HCT116 (cell line): ENCODE data around the gene SEMA4C. TPM values are rescaled to one million over a fixed set of nuclear protein-coding genes. Genes with fewer than 3 reads are reported as not detected.

Experiments used
- ATAC-seq: fragments of 200-7000 bp; cut with Tn5 transposase; 2 replicates; pipeline ENCODE4 v1.9.1; 2020; ENCODE audit warnings: mild to moderate bottlenecking, moderate library complexity
- BruUV-seq: library from RNA; stranded (reverse); fragments of 400-500 nt; replicated peaks from 2 replicates; lab custom pipeline; 2021; lab: Mats Ljungman, UMichigan
- CTCF ChIA-PET: fragments of 300-600 bp; sonication (Branson Sonifier 250); formaldehyde crosslinking; loops from one replicate; lab custom pipeline; 2021; ENCODE audit warnings: antibody characterized with exemption; lab: Charles Lee
- POLR2A ChIA-PET: fragments of 300-600, 350-600 bp; sonication (Branson Sonifier 250); formaldehyde crosslinking; loops from one replicate; lab custom pipeline; 2021; ENCODE audit warnings: antibody characterized with exemption; lab: Charles Lee
- RAD21 ChIA-PET, 2 experiments: fragments of 300-600 bp; sonication (Branson Sonifier 250); formaldehyde crosslinking; loops; one replicate each; lab custom pipeline; 2023; ENCODE audit warnings: low total read pairs in 2 of 2; ENCODE audit not compliant: uncharacterized antibody in 2 of 2, unreplicated experiment in 2 of 2, low non-redundant PET in 1 of 2; lab: Charles Lee
- DNase-seq: peaks from one replicate; pipeline ENCODE4 v3.0.0-alpha.2; 2010; ENCODE audit warnings: low read depth, low spot score
- H2AFZ ChIP-seq: fragments of 200-600 bp; shearing (Covaris generic), sonication (generic); 2 replicates; pipeline ENCODE4 v1.6.1; 2017; ENCODE audit warnings: low read depth, mixed run types, mixed read lengths, antibody characterized with exemption, low read length; ENCODE audit not compliant: poor library complexity, severe bottlenecking
- H3K27ac ChIP-seq: 2 replicates; pipeline ENCODE4 v1.5.1; 2012; ENCODE audit warnings: low read depth, low read length
- H3K27me3 ChIP-seq: fragments of 200-600 bp; sonication (generic); 2 replicates; pipeline ENCODE4 v1.6.1; 2016; ENCODE audit warnings: mixed run types, low read length, mixed read lengths; ENCODE audit not compliant: insufficient read depth
- H3K36me3 ChIP-seq, 2 experiments: fragments of 200-500 bp in 1 of 2; fragments of 200-600 bp in 1 of 2; sonication (Bioruptor generic) in 1 of 2; sonication (generic) in 1 of 2; 2 replicates each; pipeline versions ENCODE4 v1.5.1 to v1.6.1; 2014 to 2016; ENCODE audit warnings: low read length in 2 of 2, inconsistent platforms in 1 of 2, mixed read lengths in 1 of 2, mixed run types in 1 of 2; ENCODE audit not compliant: insufficient read depth in 2 of 2, control insufficient read depth in 1 of 2
- H3K4me1 ChIP-seq, 2 experiments: fragments of 200-600 bp in 1 of 2; sonication (generic) in 1 of 2; 2 replicates each; pipeline versions ENCODE4 v1.5.1 to v1.6.1; 2012 to 2017; ENCODE audit warnings: low read length in 2 of 2, inconsistent platforms in 1 of 2, mild to moderate bottlenecking in 1 of 2, mixed read lengths in 1 of 2, mixed run types in 1 of 2, moderate library complexity in 1 of 2; ENCODE audit not compliant: insufficient read depth in 2 of 2, control insufficient read depth in 1 of 2
- H3K4me2 ChIP-seq: fragments of 200-600 bp; sonication (generic); 2 replicates; pipeline ENCODE4 v1.6.1; 2017; ENCODE audit warnings: mixed run types, low read length, mixed read lengths
- H3K4me3 ChIP-seq, 2 experiments: fragments of 200-600 bp in 1 of 2; sonication (generic) in 1 of 2; replicated peaks in 1 of 2; 2 replicates each; pipeline ENCODE4 v1.5.1; 2011 to 2016; ENCODE audit warnings: low read length in 2 of 2, control low read depth in 1 of 2, low read depth in 1 of 2, mild to moderate bottlenecking in 1 of 2, mixed read lengths in 1 of 2, mixed run types in 1 of 2
- H3K79me2 ChIP-seq: fragments of 200-600 bp; sonication (generic); 2 replicates; pipeline ENCODE4 v1.6.1; 2017; ENCODE audit warnings: mild to moderate bottlenecking, mixed run types, low read length, moderate library complexity, mixed read lengths; ENCODE audit not compliant: insufficient read depth
- H3K9ac ChIP-seq: fragments of 200-600 bp; sonication (generic); 2 replicates; pipeline ENCODE4 v1.6.1; 2016; ENCODE audit warnings: low read length, mixed read lengths
- H3K9me2 ChIP-seq: fragments of 200-600 bp; sonication (generic), shearing (Covaris generic); 2 replicates; pipeline ENCODE4 v1.6.1; 2017; ENCODE audit warnings: mixed run types, mild to moderate bottlenecking, moderate library complexity; ENCODE audit not compliant: insufficient read depth
- H3K9me3 ChIP-seq, 2 experiments: fragments of 200-500 bp in 1 of 2; fragments of 200-600 bp in 1 of 2; sonication (Bioruptor generic) in 1 of 2; sonication (generic) in 1 of 2; 2 replicates each; pipeline ENCODE4 v1.6.1; 2014 to 2017; ENCODE audit warnings: low read length in 2 of 2, mixed read lengths in 2 of 2, inconsistent platforms in 1 of 2, low read depth in 1 of 2, mild to moderate bottlenecking in 1 of 2, mixed run types in 1 of 2, moderate library complexity in 1 of 2; ENCODE audit not compliant: control insufficient read depth in 1 of 2, insufficient read depth in 1 of 2
- H4K20me1 ChIP-seq: fragments of 200-600 bp; sonication (generic), shearing (Covaris generic); 2 replicates; pipeline ENCODE4 v1.6.1; 2017; ENCODE audit warnings: mixed run types, mild to moderate bottlenecking, moderate library complexity; ENCODE audit not compliant: insufficient read depth
- ATF3 ChIP-seq: IDR thresholded peaks from 2 replicates; pipeline ENCODE4 v1.6.1; 2012
- CEBPB ChIP-seq: IDR thresholded peaks from 2 replicates; pipeline ENCODE4 v1.6.1; 2012; ENCODE audit warnings: low read depth
- ELF1 ChIP-seq: IDR thresholded peaks from 2 replicates; pipeline ENCODE4 v1.6.1; 2012; ENCODE audit warnings: low read depth, borderline replicate concordance
- EZH2 ChIP-seq: fragments of 200-600 bp; sonication (generic); IDR thresholded peaks from 2 replicates; pipeline ENCODE4 v1.6.1; 2017; ENCODE audit warnings: antibody characterized with exemption, mixed run types
- EZH2phosphoT487 ChIP-seq: fragments of 200-600 bp; IDR thresholded peaks from 2 replicates; pipeline ENCODE4 v1.6.1; 2018; ENCODE audit warnings: antibody characterized with exemption, borderline replicate concordance
- POLR2A ChIP-seq: IDR thresholded peaks from 2 replicates; pipeline ENCODE4 v1.7.0; 2011; ENCODE audit warnings: borderline replicate concordance; ENCODE audit not compliant: insufficient read depth, insufficient read length; ENCODE audit errors: extremely low read depth
- POLR2AphosphoS5 ChIP-seq: IDR thresholded peaks from 2 replicates; pipeline ENCODE4 v1.6.1; 2011; ENCODE audit warnings: mild to moderate bottlenecking, low read depth, low read length, moderate library complexity
- REST ChIP-seq: IDR thresholded peaks from 2 replicates; pipeline ENCODE4 v1.6.1; 2012; ENCODE audit warnings: low read depth
- SRF ChIP-seq: IDR thresholded peaks from 2 replicates; pipeline ENCODE4 v1.6.1; 2012; ENCODE audit warnings: low read depth
- TCF7L2 ChIP-seq: IDR thresholded peaks from 2 replicates; pipeline ENCODE4 v1.7.0; 2011; ENCODE audit warnings: borderline replicate concordance, inconsistent platforms; ENCODE audit not compliant: insufficient read depth, insufficient read length; ENCODE audit errors: extremely low read depth
- YY1 ChIP-seq: IDR thresholded peaks from 2 replicates; pipeline ENCODE4 v1.6.1; 2011; ENCODE audit warnings: low read length, low read depth, moderate library complexity, mild to moderate bottlenecking; ENCODE audit not compliant: insufficient replicate concordance; ENCODE audit errors: extremely low read depth
- ZBTB33 ChIP-seq: IDR thresholded peaks from 2 replicates; pipeline ENCODE4 v1.6.1; 2011; ENCODE audit warnings: mild to moderate bottlenecking, low read length, moderate library complexity; ENCODE audit not compliant: insufficient replicate concordance; ENCODE audit errors: extremely low read depth
- ZFX ChIP-seq: fragments of 450-650 bp; IDR thresholded peaks from 2 replicates; pipeline ENCODE4 v1.6.1; 2017
- ZNF274 ChIP-seq: fragments of 200-500 bp; sonication (Bioruptor generic); IDR thresholded peaks from 2 replicates; pipeline ENCODE4 v1.6.1; 2014; ENCODE audit warnings: mild to moderate bottlenecking, low read depth, low read length, inconsistent platforms
- intact Hi-C: fragments of 100-400 bp; cut with micrococcal nuclease; formaldehyde crosslinking; loops from 2 replicates; pipeline ENCODE4 v1.10.0; 2022
- total RNA-seq: library from RNA; stranded (reverse); gene quantifications from one replicate; pipeline ENCODE4 v1.2.1, GENCODE V29; 2021; ENCODE audit not compliant: unreplicated experiment
- TF ChIP-seq, protein P1 (sequence below), 3 experiments: fragments of 200-600 bp in 1 of 3; sonication (generic) in 1 of 3; IDR thresholded peaks in 2 of 3; conservative IDR thresholded peaks in 1 of 3; 2 replicates each; pipeline ENCODE4 v1.5.1; 2012 to 2017; ENCODE audit warnings: low read depth in 2 of 3, low read length in 2 of 3, antibody characterized with exemption in 1 of 3, borderline replicate concordance in 1 of 3, control low read depth in 1 of 3, mild to moderate bottlenecking in 1 of 3, mixed read lengths in 1 of 3, mixed run types in 1 of 3, moderate library complexity in 1 of 3; ENCODE audit not compliant: insufficient read depth in 1 of 3

Gene SEMA4C
- total RNA-seq, 1 experiment from 2014 or later = 25.4 TPM

DNA sequence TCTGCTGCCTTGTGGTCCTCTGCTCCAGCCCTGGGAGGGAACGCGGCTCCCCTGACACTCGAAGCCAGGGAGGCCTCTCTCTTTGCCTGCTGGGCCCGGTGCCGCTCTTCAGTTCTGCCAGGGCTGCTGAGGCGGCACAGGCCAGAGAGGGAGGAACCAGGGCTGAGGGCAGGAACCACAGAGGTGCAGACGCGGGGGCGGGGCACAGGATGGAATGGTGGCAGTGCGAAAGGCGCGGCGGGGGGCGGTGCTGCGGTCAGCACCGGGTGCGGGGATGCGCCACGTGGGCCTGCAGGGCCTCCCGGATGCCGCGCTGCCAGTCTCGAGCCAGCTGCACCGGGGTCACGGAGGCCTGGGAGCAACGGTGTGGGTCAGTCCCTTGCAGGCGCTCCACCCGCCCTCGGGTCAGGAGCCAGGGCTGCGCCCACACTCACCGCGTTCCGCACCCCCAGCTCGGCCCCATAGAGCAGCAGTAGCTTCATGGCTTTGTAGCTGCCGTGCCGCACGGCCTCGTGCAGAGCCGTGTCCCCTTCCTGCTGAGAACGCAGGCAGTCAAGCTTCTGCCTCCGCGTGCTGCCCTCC is 30.5 kb downstream of the SEMA4C start:
- H3K27me3 ChIP-seq = no peaks in the 10 kb centered on the region
- no peaks in the 10 kb centered on the region for H3K9me3 ChIP-seq
- H3K9ac ChIP-seq = no peak overlapping the region
- no peaks in the 10 kb centered on the region for H3K4me1 ChIP-seq
- H3K79me2 ChIP-seq = no peaks in the 10 kb centered on the region
- no peak overlapping the region for H2AFZ ChIP-seq
- H3K4me3 ChIP-seq = no peak overlapping the region
- no peaks in the 10 kb centered on the region for H4K20me1 ChIP-seq
- DNase-seq (no peak), ATAC-seq (peak; percentile 28; the same call in 1 of the 2 replicates)
- no peaks in the 10 kb centered on the region for H3K9me2 ChIP-seq
- H3K4me2 ChIP-seq = no peak overlapping the region
- BruUV-seq = no TSS peak
- ChIA-PET CTCF (no interaction called here), POLR2A (no interaction called here), RAD21 (no interaction called here)
- no peak overlapping the region for H3K27ac ChIP-seq
- TF ChIP-seq ZBTB33 (no peak), YY1 (no peak), REST (no peak), POLR2A (no peak), CEBPB (no peak), EZH2phosphoT487 (no peak), SRF (no peak), POLR2AphosphoS5 (no peak), ATF3 (no peak), ZNF274 (no peak), ELF1 (no peak), TCF7L2 (no peak), EZH2 (no peak), ZFX (no peak)
- TF ChIP-seq, protein P1, sequence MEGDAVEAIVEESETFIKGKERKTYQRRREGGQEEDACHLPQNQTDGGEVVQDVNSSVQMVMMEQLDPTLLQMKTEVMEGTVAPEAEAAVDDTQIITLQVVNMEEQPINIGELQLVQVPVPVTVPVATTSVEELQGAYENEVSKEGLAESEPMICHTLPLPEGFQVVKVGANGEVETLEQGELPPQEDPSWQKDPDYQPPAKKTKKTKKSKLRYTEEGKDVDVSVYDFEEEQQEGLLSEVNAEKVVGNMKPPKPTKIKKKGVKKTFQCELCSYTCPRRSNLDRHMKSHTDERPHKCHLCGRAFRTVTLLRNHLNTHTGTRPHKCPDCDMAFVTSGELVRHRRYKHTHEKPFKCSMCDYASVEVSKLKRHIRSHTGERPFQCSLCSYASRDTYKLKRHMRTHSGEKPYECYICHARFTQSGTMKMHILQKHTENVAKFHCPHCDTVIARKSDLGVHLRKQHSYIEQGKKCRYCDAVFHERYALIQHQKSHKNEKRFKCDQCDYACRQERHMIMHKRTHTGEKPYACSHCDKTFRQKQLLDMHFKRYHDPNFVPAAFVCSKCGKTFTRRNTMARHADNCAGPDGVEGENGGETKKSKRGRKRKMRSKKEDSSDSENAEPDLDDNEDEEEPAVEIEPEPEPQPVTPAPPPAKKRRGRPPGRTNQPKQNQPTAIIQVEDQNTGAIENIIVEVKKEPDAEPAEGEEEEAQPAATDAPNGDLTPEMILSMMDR (IDR thresholded peaks at IDR 0.05 in 2 of 3, conservative IDR thresholded peaks at IDR 0.05 in 1 of 3; ENCODE audit: borderline replicate concordance in 1 of 3, insufficient read depth in 1 of 3, low read depth in 2 of 3, low read length in 2 of 3) = no peak
- intact Hi-C loops = no loop called here
- 0 out of 4 replicates have a peak, but pooled peaks cover 0 to 8% of the 10 kb centered on the region in 2 experiments for H3K36me3 ChIP-seq
